Dermis lymphatic vessel endothelial cell (primary cell): Measurements from ENCODE around the gene SIM2. TPM values are rescaled to one million over a fixed set of nuclear protein-coding genes. Genes with fewer than 3 reads are reported as not detected.

Source experiments
- total RNA-seq: library from RNA; depleted of rRNA; stranded (reverse); fragments of >200 nt; gene quantifications from 2 replicates; pipeline ENCODE4 v1.2.1, GENCODE V29; 2014

The SIM2 gene, protein sequence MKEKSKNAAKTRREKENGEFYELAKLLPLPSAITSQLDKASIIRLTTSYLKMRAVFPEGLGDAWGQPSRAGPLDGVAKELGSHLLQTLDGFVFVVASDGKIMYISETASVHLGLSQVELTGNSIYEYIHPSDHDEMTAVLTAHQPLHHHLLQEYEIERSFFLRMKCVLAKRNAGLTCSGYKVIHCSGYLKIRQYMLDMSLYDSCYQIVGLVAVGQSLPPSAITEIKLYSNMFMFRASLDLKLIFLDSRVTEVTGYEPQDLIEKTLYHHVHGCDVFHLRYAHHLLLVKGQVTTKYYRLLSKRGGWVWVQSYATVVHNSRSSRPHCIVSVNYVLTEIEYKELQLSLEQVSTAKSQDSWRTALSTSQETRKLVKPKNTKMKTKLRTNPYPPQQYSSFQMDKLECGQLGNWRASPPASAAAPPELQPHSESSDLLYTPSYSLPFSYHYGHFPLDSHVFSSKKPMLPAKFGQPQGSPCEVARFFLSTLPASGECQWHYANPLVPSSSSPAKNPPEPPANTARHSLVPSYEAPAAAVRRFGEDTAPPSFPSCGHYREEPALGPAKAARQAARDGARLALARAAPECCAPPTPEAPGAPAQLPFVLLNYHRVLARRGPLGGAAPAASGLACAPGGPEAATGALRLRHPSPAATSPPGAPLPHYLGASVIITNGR
- not detected in 2 replicates for total RNA-seq

DNA sequence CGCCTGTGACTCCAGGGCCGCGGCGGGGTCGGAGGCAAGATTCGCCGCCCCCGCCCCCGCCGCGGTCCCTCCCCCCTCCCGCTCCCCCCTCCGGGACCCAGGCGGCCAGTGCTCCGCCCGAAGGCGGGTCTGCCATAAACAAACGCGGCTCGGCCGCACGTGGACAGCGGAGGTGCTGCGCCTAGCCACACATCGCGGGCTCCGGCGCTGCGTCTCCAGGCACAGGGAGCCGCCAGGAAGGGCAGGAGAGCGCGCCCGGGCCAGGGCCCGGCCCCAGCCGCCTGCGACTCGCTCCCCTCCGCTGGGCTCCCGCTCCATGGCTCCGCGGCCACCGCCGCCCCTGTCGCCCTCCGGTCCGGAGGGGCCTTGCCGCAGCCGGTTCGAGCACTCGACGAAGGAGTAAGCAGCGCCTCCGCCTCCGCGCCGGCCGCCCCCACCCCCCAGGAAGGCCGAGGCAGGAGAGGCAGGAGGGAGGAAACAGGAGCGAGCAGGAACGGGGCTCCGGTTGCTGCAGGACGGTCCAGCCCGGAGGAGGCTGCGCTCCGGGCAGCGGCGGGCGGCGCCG is at the start of gene SIM2:
SIM2 (plus strand) TSS at position 135 of the 565 bp plus-strand sequence. CDS start 632 bp downstream, outside the sequence.

Other genes starting within 250 kb of the SIM2 start
- under 0.01 TPM in 1 of 2 replicates, not detected in the other for gene CLDN14, start 219.0 kb upstream of the SIM2 start, total RNA-seq